HG03460 (cell line): ENCODE measurements around the gene CAPZB.

Source experiments
- ATAC-seq: cut with Tn5 transposase; IDR thresholded peaks from one replicate; pipeline ENCODE4 v1.9.1; 2021; ENCODE audit not compliant: unreplicated experiment

Gene CAPZB

GRCh38 chr1:19371226-19372135, 113.9 kb downstream of the CAPZB start:
- ATAC-seq = no peak

DNA sequence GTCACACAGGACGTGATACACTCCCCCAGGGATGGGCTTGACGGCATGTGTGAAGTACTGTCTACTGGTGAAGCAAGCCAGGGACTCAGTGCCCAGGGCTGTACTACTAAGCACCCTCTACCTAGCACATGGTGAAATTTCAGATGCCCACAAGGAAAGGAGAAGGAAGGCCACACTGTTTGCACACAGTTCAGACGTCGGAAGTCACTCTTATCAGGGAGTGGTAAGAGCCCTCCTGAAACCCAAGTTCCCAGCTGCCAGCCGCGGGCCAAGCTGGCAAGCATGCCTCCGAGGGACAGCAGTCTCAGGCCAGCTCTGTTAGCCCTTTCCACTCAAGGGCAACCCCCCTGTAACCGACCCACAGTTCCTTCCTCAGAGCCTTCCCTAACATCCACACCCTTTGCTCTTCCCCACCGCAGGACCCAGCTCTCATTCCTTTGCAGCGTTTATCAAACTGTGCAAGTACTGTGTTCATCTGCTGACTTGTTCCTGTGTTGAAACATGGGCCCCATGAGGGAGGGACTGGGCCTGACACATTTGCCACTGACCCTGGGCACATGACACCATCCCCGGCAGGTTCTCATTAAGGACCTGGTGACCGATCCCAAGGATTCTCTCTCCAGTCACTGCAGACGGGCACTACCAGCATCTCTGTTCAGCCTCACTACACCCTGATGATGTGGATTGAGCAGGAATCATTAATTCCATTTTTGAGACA, 114.7 kb downstream of the CAPZB start:
- no peak for ATAC-seq

DNA sequence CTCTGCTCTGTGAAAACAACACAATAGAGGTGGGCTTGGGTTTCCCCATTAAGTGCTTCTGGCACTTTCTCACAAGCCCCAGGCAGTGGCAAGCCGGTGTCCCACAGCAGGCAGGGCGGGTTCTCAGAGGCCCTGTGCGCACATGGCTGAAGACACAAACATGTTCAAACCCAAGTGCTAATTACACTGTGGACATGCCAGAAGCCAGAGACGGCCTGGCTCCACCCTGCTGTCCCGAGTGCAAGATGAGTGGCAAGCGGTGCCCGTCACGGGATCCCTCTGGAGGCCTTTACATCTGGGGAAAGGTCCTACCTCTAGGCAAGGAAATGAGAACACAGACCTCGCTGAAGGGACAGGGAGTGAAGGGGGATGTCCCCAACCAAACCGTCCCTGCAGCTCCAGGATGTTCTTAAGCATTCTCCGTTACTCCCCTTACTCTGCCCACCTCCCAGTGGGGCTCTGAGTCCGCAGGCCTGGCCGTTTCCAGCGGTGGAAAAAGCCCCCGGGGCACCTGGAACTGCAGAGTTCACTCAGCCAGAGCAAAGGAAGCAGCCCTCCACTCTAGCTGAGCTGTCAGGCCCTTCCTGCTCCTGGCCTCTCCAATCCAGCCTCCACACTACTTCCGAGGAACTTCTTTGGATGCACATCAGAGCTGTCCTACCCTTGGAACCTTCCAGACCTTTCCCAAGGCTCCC, 115.8 kb downstream of the CAPZB start:
- no peak for ATAC-seq

DNA sequence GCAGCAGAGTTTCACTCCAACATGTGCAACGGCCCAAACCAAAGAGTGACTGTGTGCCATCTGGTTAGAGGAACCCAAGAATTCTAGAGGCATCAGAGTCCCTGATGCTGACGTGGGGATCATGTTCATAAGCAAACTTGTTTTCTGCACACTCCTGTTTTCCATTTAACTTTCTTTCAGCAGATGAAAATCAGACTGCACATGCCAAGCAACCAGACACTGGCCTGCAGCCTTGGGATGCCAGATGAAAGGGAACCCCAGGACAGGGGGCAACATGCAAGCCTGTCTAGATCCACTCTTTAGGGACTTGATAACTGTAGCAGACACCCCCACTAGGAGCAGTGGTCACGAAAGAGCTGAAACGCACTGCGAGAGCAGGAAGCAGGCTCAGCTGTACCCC, 116.4 kb downstream of the CAPZB start:
- ATAC-seq = no peak

DNA sequence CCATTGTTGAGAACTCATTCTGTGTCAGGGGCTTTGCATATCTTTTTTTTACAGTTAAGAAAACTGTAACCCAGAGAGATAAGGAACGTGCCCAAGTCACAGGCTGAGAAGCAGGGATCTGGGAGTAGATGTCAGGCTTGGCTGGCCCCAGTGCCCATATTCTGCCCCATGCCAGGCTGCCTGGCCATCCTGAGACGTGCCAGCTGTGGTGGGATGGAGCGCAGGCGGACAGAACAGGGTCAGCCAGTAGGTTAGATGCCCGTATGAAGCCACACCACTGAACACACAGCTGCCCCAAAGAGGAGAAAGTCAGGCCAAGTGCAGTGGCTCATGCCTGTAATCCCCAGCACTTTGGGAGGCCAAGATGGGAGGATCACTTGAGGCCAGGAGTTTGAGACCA, 117.3 kb downstream of the CAPZB start:
- no peak for ATAC-seq

- no peak for ATAC-seq
Observed at GRCh38 chr1:19367584-19368041, 117.7 kb downstream of the CAPZB start.

DNA sequence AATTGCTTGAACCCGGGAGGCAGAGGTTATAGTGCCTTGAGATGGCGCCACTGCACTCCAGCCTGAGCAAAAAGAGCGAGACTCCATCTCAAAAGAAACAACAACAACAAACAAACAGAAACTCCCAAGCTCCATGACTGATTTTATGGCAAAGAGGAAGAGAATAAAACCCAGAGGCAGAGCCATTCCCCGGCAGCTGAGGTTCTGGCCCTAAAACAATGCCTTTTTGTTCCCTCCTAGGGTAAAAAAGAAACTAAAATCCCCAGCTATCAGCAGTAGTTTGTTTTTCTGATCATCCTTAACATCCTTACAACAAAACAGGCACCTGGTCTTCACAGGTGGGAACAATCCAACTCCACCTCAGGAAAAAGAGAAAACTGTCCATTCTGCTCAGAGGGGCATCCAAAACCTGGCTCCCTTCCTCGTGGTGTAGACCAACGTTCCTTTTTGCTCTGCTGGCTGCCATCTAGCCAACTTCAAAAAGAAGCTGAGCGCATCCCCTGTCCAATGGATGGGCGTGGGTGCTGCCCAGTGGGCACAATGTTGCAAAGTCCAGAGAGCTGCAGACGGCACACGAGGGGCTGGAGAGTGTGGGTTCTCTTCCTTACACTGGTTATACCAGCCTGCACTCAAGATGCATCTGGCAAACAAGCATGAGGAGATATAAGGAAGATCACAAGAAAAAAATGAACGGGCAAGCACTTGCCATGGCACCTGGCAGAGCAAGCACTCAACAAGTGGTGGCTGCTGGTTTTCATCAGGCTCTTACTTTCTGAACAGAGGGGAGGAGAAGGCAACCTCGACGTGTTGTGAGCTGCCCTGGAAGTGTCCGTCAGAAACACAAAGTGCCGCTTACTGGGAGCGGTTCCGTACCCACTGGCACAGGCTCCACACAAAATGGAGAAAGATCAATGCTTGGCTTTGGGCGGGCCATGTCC, 118.5 kb downstream of the CAPZB start:
- ATAC-seq = no peak

- no peak for ATAC-seq
Observed at GRCh38 chr1:19365721-19366120, 119.6 kb downstream of the CAPZB start.

- ATAC-seq = no peak
Observed at GRCh38 chr1:19363536-19364152, 121.7 kb downstream of the CAPZB start.

GRCh38 chr1:19361611-19362147, 123.7 kb downstream of the CAPZB start:
- ATAC-seq = no peak

- ATAC-seq = no peak
Observed at GRCh38 chr1:19360843-19361610, 124.3 kb downstream of the CAPZB start.

GRCh38 chr1:19360432-19360831, 124.9 kb downstream of the CAPZB start:
- no peak for ATAC-seq

- no peak for ATAC-seq
Observed at GRCh38 chr1:19360016-19360415, 125.3 kb downstream of the CAPZB start.

GRCh38 chr1:19359357-19359756, 126.0 kb downstream of the CAPZB start:
- ATAC-seq = no peak

DNA sequence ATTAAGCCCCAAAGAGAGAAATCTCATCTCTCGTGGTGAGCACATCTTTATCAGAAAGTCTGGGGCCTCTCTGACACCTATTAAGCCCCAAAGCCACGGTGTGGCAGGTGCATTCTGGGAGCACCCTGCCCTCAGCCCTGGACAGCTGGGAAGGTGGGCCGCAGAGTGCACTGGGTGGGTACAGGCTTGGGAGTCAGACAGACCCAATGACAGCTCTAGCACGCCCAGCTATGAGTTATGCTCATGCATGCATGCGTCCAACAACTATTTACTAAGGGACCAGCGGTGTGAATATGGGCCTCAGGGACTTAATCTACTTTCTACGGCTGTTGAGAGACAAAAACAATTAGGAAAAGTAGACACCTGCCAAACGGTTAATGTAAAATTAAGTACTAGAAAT, 126.6 kb downstream of the CAPZB start:
- no peak for ATAC-seq

DNA sequence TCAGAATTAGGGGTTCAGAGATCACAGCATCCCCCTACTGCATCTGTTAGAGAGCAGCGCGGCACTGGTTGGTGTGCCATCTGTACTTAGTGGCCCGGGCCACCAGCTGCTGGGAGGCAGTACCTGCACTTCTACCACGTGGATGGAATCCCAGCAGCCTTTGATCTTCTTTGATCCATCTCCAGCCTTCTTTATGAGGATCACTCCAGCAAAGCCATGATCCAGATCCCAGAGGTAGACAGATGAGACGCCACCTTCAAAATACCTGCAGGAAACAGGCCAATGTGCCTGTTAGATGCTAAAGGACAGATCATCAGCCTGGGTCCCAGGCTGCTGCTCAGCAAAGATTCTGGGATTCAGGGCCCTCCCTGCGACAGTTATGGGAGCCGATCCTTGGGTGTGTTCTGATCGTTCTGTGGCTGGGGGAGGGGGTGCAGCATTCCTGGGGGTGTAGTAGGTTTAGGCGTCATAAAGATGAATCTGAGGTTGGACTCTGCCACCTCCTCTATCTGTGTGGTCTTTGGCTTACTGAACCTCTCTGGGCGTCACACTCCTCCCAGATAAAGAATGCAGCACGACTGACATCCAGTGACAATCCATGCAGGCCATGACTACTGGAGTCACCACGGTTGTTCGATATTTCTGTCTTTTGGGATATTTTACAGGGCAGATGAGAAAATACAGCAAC, 127.9 kb downstream of the CAPZB start:
- no peak for ATAC-seq

DNA sequence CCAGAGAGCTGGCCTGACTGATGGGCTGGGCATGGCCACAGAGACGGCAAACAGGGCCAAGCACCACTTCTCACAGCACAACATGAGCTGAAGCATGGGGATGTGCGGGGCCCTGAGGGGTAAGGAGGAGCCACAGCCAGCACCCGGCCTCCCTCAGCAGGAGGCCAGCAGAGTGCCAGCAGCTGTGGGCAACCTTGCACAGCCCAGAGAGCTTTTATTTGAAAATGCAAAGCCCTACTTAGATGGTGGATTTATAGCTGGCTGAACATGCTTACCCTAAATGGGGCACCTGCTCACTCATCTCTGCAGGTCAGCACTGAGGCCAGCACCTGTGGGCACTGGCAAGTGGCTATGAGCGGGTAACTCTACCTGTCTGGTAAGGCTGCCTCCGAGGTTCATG, 129.1 kb downstream of the CAPZB start:
- ATAC-seq = no peak

DNA sequence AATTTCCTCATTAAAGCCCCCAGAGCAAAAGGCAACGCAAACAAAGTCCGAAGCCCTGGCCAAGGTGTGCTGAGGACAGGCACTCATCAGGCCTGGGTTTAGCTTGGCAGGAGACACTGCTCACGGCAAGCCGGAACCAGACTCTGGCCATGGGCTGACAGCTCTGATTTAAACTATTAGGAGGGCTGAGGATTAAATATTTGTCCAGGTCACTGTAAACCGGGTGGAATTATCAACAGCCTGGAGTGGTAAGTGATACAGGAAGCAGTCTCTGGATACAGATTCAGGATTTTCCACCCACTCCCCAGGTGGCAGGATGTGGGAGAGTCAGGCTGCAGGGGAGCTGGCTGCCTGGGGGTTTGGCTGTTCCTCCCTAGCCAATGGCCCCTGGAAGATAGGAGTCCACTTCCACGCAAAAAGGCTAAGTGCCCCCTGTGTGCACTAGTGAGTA, 130.8 kb downstream of the CAPZB start:
- ATAC-seq = no peak
